PC-3 (cell line): ENCODE data around the gene CDK1. TPM values are rescaled to one million over a fixed set of nuclear protein-coding genes. Genes with fewer than 3 reads are reported as not detected.

Source experiments
- ATAC-seq: fragments of 200-7000 bp; cut with Tn5 transposase; 2 replicates; pipeline ENCODE4 v1.9.1; 2020; ENCODE audit warnings: mild to moderate bottlenecking, moderate library complexity
- BruUV-seq: library from RNA; stranded (reverse); fragments of 400-500 nt; replicated peaks from 2 replicates; lab custom pipeline; 2021; lab: Mats Ljungman, UMichigan
- CTCF ChIA-PET: fragments of 300-600 bp; sonication (Branson Sonifier 250); formaldehyde crosslinking; loops from one replicate; lab custom pipeline; 2022; ENCODE audit warnings: antibody characterized with exemption; lab: Charles Lee
- POLR2A ChIA-PET: fragments of 300-600 bp; sonication (Branson Sonifier 250); formaldehyde crosslinking; loops from one replicate; lab custom pipeline; 2022; ENCODE audit warnings: antibody characterized with exemption; ENCODE audit not compliant: unreplicated experiment; lab: Charles Lee
- DNase-seq: peaks from one replicate; pipeline ENCODE4 v3.0.0-alpha.2; 2015
- H2AFZ ChIP-seq: fragments of 300-600 bp; sonication (generic); 2 replicates; pipeline ENCODE4 v1.6.0; 2016; ENCODE audit warnings: antibody characterized with exemption, low read length
- H3F3A ChIP-seq: fragments of 300-600 bp; sonication (generic); one replicate; pipeline ENCODE4 v1.6.0; 2017; ENCODE audit warnings: antibody characterized with exemption, low read length, control low read depth, mild to moderate bottlenecking; ENCODE audit not compliant: unreplicated experiment
- H3K27ac ChIP-seq: fragments of 300-600 bp; sonication (generic); 2 replicates; pipeline ENCODE4 v1.5.1; 2016; ENCODE audit warnings: mild to moderate bottlenecking, low read length
- H3K27me3 ChIP-seq: fragments of 300-600 bp; sonication (generic); 2 replicates; pipeline ENCODE4 v1.6.1; 2016; ENCODE audit warnings: low read length, mixed read lengths
- H3K36me3 ChIP-seq: fragments of 300-600 bp; sonication (generic); 2 replicates; pipeline ENCODE4 v1.6.1; 2016; ENCODE audit warnings: low read depth, mixed run types, low read length, mixed read lengths
- H3K4me1 ChIP-seq: fragments of 300-600 bp; sonication (generic); 2 replicates; pipeline ENCODE4 v1.5.1; 2016; ENCODE audit warnings: low read length; ENCODE audit not compliant: insufficient read depth
- H3K4me2 ChIP-seq: fragments of 300-600 bp; sonication (generic); 2 replicates; pipeline ENCODE4 v1.6.0; 2016; ENCODE audit warnings: low read length
- H3K4me3 ChIP-seq: fragments of 300-600 bp; sonication (generic); 2 replicates; pipeline ENCODE4 v1.5.1; 2016; ENCODE audit warnings: mild to moderate bottlenecking, low read length, mixed read lengths
- H3K79me2 ChIP-seq: fragments of 300-600 bp; sonication (generic); 2 replicates; pipeline ENCODE4 v1.6.1; 2017; ENCODE audit warnings: low read length, mixed read lengths
- H3K9ac ChIP-seq: fragments of 300-600 bp; sonication (generic); 2 replicates; pipeline ENCODE4 v1.6.0; 2016; ENCODE audit warnings: mild to moderate bottlenecking, low read length
- H3K9me2 ChIP-seq: fragments of 300-600 bp; sonication (generic); replicated peaks from 2 replicates; pipeline ENCODE4 v1.6.1; 2016; ENCODE audit warnings: mixed run types, low read length, mixed read lengths
- H3K9me3 ChIP-seq: fragments of 300-600 bp; sonication (generic); 2 replicates; pipeline ENCODE4 v1.6.1; 2016; ENCODE audit warnings: low read length, mixed read lengths
- H4K20me1 ChIP-seq: fragments of 300-600 bp; sonication (generic); 2 replicates; pipeline ENCODE4 v1.6.1; 2016; ENCODE audit warnings: low read length, mixed read lengths
- CTCF ChIP-seq: fragments of 300-600 bp; sonication (generic); conservative IDR thresholded peaks from 2 replicates; pipeline ENCODE4 v1.5.1; 2017; ENCODE audit warnings: antibody characterized with exemption, low read depth, mild to moderate bottlenecking, low read length
- EZH2 ChIP-seq: fragments of 300-600 bp; sonication (generic); IDR thresholded peaks from one replicate; pipeline ENCODE4 v1.6.1; 2017; ENCODE audit warnings: antibody characterized with exemption, mild to moderate bottlenecking, low read length; ENCODE audit not compliant: unreplicated experiment
- EZH2phosphoT487 ChIP-seq: fragments of 300-600 bp; sonication (generic); IDR thresholded peaks from 2 replicates; pipeline ENCODE4 v1.6.1; 2018; ENCODE audit warnings: mild to moderate bottlenecking, antibody characterized with exemption, low read length, borderline replicate concordance
- intact Hi-C: fragments of 100-400 bp; cut with micrococcal nuclease; formaldehyde crosslinking; loops from 2 replicates; pipeline ENCODE4 v1.9.0; 2023
- total RNA-seq: library from RNA; depleted of rRNA; stranded (reverse); fragments of >200 nt; gene quantifications from 2 replicates; pipeline ENCODE4 v1.2.3, GENCODE V29; 2014

Gene CDK1
- total RNA-seq, 1 experiment from 2014 or later: 202 TPM

GRCh38 chr10:60759181-60759580, 19.1 kb upstream of the CDK1 start:
- ChIA-PET POLR2A (no interaction called here), CTCF (no interaction called here)
- Histone ChIP-seq H3K9me3 (no peaks in the 10 kb centered on the region), H2AFZ (no peak overlapping the region), H3K4me2 (no peak overlapping the region), H3K4me3 (no peak overlapping the region), H3K79me2 (no peaks in the 10 kb centered on the region), H3K27me3 (no peaks in the 10 kb centered on the region), H4K20me1 (no peaks in the 10 kb centered on the region), H3K4me1 (peaks cover 8% of the 10 kb centered on the region; the same call in 1 of the 2 replicates), H3K27ac (no peak overlapping the region), H3K9me2 (no peaks in the 10 kb centered on the region), H3K36me3 (no peaks in the 10 kb centered on the region), H3F3A (no peaks in the 10 kb centered on the region), H3K9ac (no peak overlapping the region)
- intact Hi-C loops: no loop called here
- ATAC-seq (no peak), DNase-seq (no peak)
- TF ChIP-seq EZH2phosphoT487 (no peak), CTCF (no peak), EZH2 (no peak)
- BruUV-seq: no TSS peak

DNA sequence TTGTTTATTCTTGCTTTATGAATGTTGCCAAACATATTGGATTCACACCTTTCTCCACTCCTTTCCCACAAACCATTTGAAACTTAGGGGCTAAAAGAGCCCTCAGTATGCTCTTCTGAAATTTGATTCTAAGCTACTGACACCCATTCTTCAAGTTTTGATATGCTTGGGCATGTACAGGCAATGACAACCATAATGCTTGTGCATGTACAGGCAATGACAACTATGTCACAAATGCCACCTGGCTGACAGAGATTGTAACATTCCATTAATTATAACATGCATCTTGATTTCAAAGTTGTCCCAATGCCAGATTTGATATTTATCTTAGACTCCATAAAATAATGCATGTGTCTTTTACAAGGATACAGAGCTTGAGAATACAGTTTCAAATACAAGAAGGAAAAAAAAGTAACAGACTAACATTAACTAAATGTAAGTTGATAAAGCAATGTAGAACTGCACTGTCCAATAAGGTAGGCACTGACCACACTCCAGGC, 17.5 kb upstream of the CDK1 start:
- Histone ChIP-seq H3K9me2 (no peaks in the 10 kb centered on the region), H3K9me3 (no peaks in the 10 kb centered on the region), H3K4me2 (no peak overlapping the region), H4K20me1 (no peaks in the 10 kb centered on the region), H3K27ac (no peak overlapping the region), H3K36me3 (no peaks in the 10 kb centered on the region), H3F3A (no peaks in the 10 kb centered on the region), H3K79me2 (no peaks in the 10 kb centered on the region), H3K9ac (no peak overlapping the region), H3K4me1 (peaks cover 8% of the 10 kb centered on the region; the same call in 1 of the 2 replicates), H3K4me3 (no peak overlapping the region), H3K27me3 (no peaks in the 10 kb centered on the region), H2AFZ (no peak overlapping the region)
- TF ChIP-seq EZH2 (no peak), EZH2phosphoT487 (no peak), CTCF (no peak)
- intact Hi-C loops: no loop called here
- POLR2A ChIA-PET: no interaction called here
- ATAC-seq: peak; percentile 51
- BruUV-seq: no TSS peak
- CTCF ChIA-PET: interaction anchor here (0.6 to 1.0 kb wide), 2 partner anchors 97 to 142 kb away, joined by 3 read pairs; no protein-coding TSS in a partner anchor
- DNase-seq: peak; percentile 41

DNA sequence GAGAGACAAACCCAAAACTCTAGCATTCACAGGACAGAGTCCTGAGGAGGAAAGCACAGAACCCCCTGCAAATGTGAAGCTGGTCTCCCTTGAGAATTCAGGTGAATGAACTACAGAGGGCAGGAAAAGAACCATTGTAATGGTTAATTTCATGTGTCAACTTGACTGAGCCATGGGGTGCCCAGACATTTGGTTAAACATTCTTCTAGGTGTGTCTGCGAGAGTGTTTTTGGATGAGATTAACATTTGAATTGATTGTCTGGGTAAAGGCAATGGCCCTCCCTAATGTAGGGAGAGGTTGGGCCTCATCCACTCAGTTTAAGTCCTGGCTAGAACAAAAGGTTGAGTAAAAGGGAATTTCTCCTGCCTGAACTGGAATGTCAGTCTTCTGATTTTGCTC, 15.7 kb upstream of the CDK1 start:
- DNase-seq: no peak
- POLR2A ChIA-PET: no interaction called here
- H3K9ac ChIP-seq: no peak overlapping the region
- no peaks in the 10 kb centered on the region for H3K36me3 ChIP-seq
- no peak overlapping the region for H2AFZ ChIP-seq
- H3K79me2 ChIP-seq: no peaks in the 10 kb centered on the region
- TF ChIP-seq CTCF (no peak), EZH2 (no peak), EZH2phosphoT487 (no peak)
- no peak overlapping the region for H3K4me2 ChIP-seq
- H3K27ac ChIP-seq: no peak overlapping the region
- H3K4me3 ChIP-seq: no peak overlapping the region
- H4K20me1 ChIP-seq: no peaks in the 10 kb centered on the region
- H3K9me3 ChIP-seq: no peaks in the 10 kb centered on the region
- no peaks in the 10 kb centered on the region for H3K27me3 ChIP-seq
- no peaks in the 10 kb centered on the region for H3F3A ChIP-seq
- no peak for ATAC-seq
- intact Hi-C loops: no loop called here
- CTCF ChIA-PET: no interaction called here
- peaks cover 2% of the 10 kb centered on the region; the same call in 1 of the 2 replicates for H3K4me1 ChIP-seq
- no TSS peak for BruUV-seq
- no peaks in the 10 kb centered on the region for H3K9me2 ChIP-seq
